ENCODE measurements around the gene KRTAP5-6.

Gene KRTAP5-6

DNA sequence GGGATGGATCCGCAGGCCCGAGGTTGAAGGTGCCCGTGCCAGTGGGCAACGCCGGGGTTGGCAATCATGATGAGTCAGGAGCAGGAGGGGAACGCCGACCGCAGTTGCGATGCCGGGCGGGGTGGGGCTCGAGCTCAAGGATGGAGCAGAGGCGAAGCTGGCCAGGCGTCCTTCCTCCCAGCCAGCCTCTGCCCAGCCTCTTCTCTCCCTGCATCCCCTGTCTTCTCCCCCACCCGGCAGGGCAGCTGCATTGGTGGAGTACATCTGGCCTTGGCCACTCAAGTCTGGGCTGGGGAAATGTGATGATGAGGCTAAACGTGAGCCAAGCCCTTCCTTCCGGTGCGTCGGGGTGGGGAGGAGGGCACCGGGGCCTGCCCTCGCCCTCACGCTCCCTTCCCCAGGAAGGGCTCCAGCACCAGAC lies 49.5 kb downstream of the KRTAP5-6 start:
- Histone ChIP-seq H3K4me3 (ENCODE audit: low read depth, low read length, poor library complexity, severe bottlenecking) (no peak overlapping the region), H3K9me3 (ENCODE audit: low read length) (no peaks in the 10 kb centered on the region), H3K4me1 (ENCODE audit: insufficient read depth, low read length, severe bottlenecking) (no peaks in the 10 kb centered on the region), H3K9me2 (ENCODE audit: low read depth, low read length) (no peaks in the 10 kb centered on the region), H3K9ac (ENCODE audit: low read length) (no peak overlapping the region), H3K4me2 (ENCODE audit: low read length) (no peak overlapping the region), H2AFZ (ENCODE audit: low read length) (no peak overlapping the region), H4K20me1 (ENCODE audit: insufficient read depth, low read length) (no peaks in the 10 kb centered on the region), H3K27ac (ENCODE audit: low read depth, low read length, poor library complexity, severe bottlenecking) (no peak overlapping the region), H3K36me3 (ENCODE audit: insufficient read depth, low read length) (no peaks in the 10 kb centered on the region), H3F3A (ENCODE audit: insufficient read depth, low read length) (no peaks in the 10 kb centered on the region), H3K27me3 (ENCODE audit: insufficient read depth, low read length) (no peaks in the 10 kb centered on the region), H3K79me2 (ENCODE audit: insufficient read depth, low read length) (no peaks in the 10 kb centered on the region)
- TF ChIP-seq CTCF (IDR thresholded peaks at IDR 0.05; ENCODE audit: low read length) (no peak), EZH2 (IDR thresholded peaks at IDR 0.05; ENCODE audit: borderline replicate concordance, low read length) (no peak)

GRCh38 chr11:1746956-1747752 lies 50.2 kb downstream of the KRTAP5-6 start:
- Histone ChIP-seq H3K9me3 (ENCODE audit: low read length) (no peaks in the 10 kb centered on the region), H3K27ac (ENCODE audit: low read depth, low read length, poor library complexity, severe bottlenecking) (no peak overlapping the region), H3K4me3 (ENCODE audit: low read depth, low read length, poor library complexity, severe bottlenecking) (no peak overlapping the region), H3K27me3 (ENCODE audit: insufficient read depth, low read length) (no peaks in the 10 kb centered on the region), H3K79me2 (ENCODE audit: insufficient read depth, low read length) (no peaks in the 10 kb centered on the region), H3K36me3 (ENCODE audit: insufficient read depth, low read length) (no peaks in the 10 kb centered on the region), H3F3A (ENCODE audit: insufficient read depth, low read length) (no peaks in the 10 kb centered on the region), H2AFZ (ENCODE audit: low read length) (no peak overlapping the region), H4K20me1 (ENCODE audit: insufficient read depth, low read length) (no peaks in the 10 kb centered on the region), H3K9ac (ENCODE audit: low read length) (no peak overlapping the region), H3K4me2 (ENCODE audit: low read length) (no peak overlapping the region), H3K9me2 (ENCODE audit: low read depth, low read length) (no peaks in the 10 kb centered on the region), H3K4me1 (ENCODE audit: insufficient read depth, low read length, severe bottlenecking) (no peaks in the 10 kb centered on the region)
- TF ChIP-seq EZH2 (IDR thresholded peaks at IDR 0.05; ENCODE audit: borderline replicate concordance, low read length), result no peak
- no peak for TF ChIP-seq CTCF (IDR thresholded peaks at IDR 0.05; ENCODE audit: low read length)
